Activated CD4-positive, alpha-beta T cell treated with anti-CD3 and anti-CD28 coated beads, Interleukin-2, amount 10 ng/mL, durations not matched to agents 24 days and 14 days (primary cell): Measurements from ENCODE around the gene RPRML. TPM values are rescaled to one million over a fixed set of nuclear protein-coding genes. Genes with fewer than 3 reads are reported as not detected.
"Not testable (repeated sequence)": the region's sequence is repeated elsewhere in the genome, so short reads cannot be mapped to it uniquely, and the experiment has no call there.

Experiments
- DNase-seq: peaks from one replicate; pipeline ENCODE4 v3.0.0; 2022
- H3K27ac Mint-ChIP-seq: one replicate; pipeline ENCODE4 v1.8.0; 2022; ENCODE audit warnings: mild to moderate bottlenecking, mixed read lengths
- H3K27me3 Mint-ChIP-seq: one replicate; pipeline ENCODE4 v1.8.0; 2022; ENCODE audit warnings: mixed read lengths
- H3K36me3 Mint-ChIP-seq: one replicate; pipeline ENCODE4 v1.8.0; 2022; ENCODE audit warnings: low read depth, mild to moderate bottlenecking, mixed read lengths
- H3K4me1 Mint-ChIP-seq: one replicate; pipeline ENCODE4 v1.8.0; 2021; ENCODE audit warnings: mixed read lengths
- H3K4me3 Mint-ChIP-seq: one replicate; pipeline ENCODE4 v1.8.0; 2022; ENCODE audit warnings: mild to moderate bottlenecking, moderate library complexity, mixed read lengths
- H3K9me3 Mint-ChIP-seq: one replicate; pipeline ENCODE4 v1.8.0; 2021; ENCODE audit warnings: mixed read lengths
- intact Hi-C: fragments of 100-400 bp; cut with micrococcal nuclease; formaldehyde crosslinking; loops from one replicate; pipeline ENCODE4 v1.15.1; 2023
- total RNA-seq: library from RNA; stranded (reverse); gene quantifications from 2 replicates; pipeline ENCODE4 v1.2.3, GENCODE V29; 2022

Gene RPRML
- total RNA-seq, result not detected in 2 replicates

- H3K9me3 Mint-ChIP-seq, result no peaks in the 10 kb centered on the region
- peaks cover 8% of the 10 kb centered on the region for H3K4me1 Mint-ChIP-seq
- peak within 1 kb of the TSS; percentile 86 for H3K4me3 Mint-ChIP-seq
- intact Hi-C loops, result no loop called here
- peak; percentile 79 for DNase-seq
- H3K36me3 Mint-ChIP-seq, result peaks cover 2% of the 10 kb centered on the region
- H3K27me3 Mint-ChIP-seq, result peaks cover 51% of the 10 kb centered on the region
- peak within 1 kb of the TSS; percentile 72 for H3K27ac Mint-ChIP-seq
Measured at GRCh38 chr17:46979147-46979863, at the start of gene RPRML. TSS of gene RPRML (minus strand) at chr17:46979253. CDS start at chr17:46979007, 246 bp downstream.

- DNase-seq, H3K4me3 Mint-ChIP-seq, H3K4me1 Mint-ChIP-seq, intact Hi-C loops, H3K9me3 Mint-ChIP-seq, H3K36me3 Mint-ChIP-seq, H3K27me3 Mint-ChIP-seq, H3K27ac Mint-ChIP-seq: not testable (repeated sequence)
Measured at GRCh38 chr17:47016966-47017365, 37.9 kb upstream of the RPRML start.

- H3K27me3 Mint-ChIP-seq, result no peaks in the 10 kb centered on the region
Measured at GRCh38 chr17:47013341-47013740, 34.3 kb upstream of the RPRML start.

GRCh38 chr17:47012457-47012856 is 33.4 kb upstream of the RPRML start:
- Mint-ChIP-seq H3K27me3 (no peaks in the 10 kb centered on the region), H3K27ac (no peak overlapping the region), H3K4me3 (no peak overlapping the region), H3K9me3 (no peaks in the 10 kb centered on the region), H3K36me3 (no peaks in the 10 kb centered on the region), H3K4me1 (peaks cover 7% of the 10 kb centered on the region)
- intact Hi-C loops, result no loop called here
- DNase-seq, result no peak

More at GRCh38 chr17:47013341-47013740, 34.3 kb upstream of the RPRML start:
- no peak overlapping the region for H3K27ac Mint-ChIP-seq
- no peaks in the 10 kb centered on the region for H3K36me3 Mint-ChIP-seq
- intact Hi-C loops, result no loop called here
- H3K4me1 Mint-ChIP-seq, result peaks cover 7% of the 10 kb centered on the region
- no peaks in the 10 kb centered on the region for H3K9me3 Mint-ChIP-seq
- DNase-seq, result no peak
- no peak overlapping the region for H3K4me3 Mint-ChIP-seq

GRCh38 chr17:47009759-47010594 is 30.9 kb upstream of the RPRML start:
- H3K27ac Mint-ChIP-seq, result no peak overlapping the region
- H3K4me3 Mint-ChIP-seq, result no peak overlapping the region
- no peak for DNase-seq
- H3K9me3 Mint-ChIP-seq, result no peaks in the 10 kb centered on the region
- H3K36me3 Mint-ChIP-seq, result no peaks in the 10 kb centered on the region
- H3K4me1 Mint-ChIP-seq, result peaks cover 7% of the 10 kb centered on the region
- H3K27me3 Mint-ChIP-seq, result no peaks in the 10 kb centered on the region
- intact Hi-C loops, result no loop called here

GRCh38 chr17:47004906-47005305 is 25.9 kb upstream of the RPRML start:
- no peak for DNase-seq
- H3K27me3 Mint-ChIP-seq, result no peaks in the 10 kb centered on the region
- intact Hi-C loops, result loop anchor here (5.0 kb wide), 1 partner anchor 63 kb away; no protein-coding TSS in a partner anchor
- H3K27ac Mint-ChIP-seq, result no peak overlapping the region
- no peak overlapping the region for H3K4me3 Mint-ChIP-seq
- no peaks in the 10 kb centered on the region for H3K36me3 Mint-ChIP-seq
- H3K4me1 Mint-ChIP-seq, result peaks cover 4% of the 10 kb centered on the region
- H3K9me3 Mint-ChIP-seq, result no peaks in the 10 kb centered on the region

- not testable (repeated sequence) for H3K4me3 Mint-ChIP-seq, H3K27me3 Mint-ChIP-seq, H3K4me1 Mint-ChIP-seq, H3K9me3 Mint-ChIP-seq, H3K36me3 Mint-ChIP-seq, H3K27ac Mint-ChIP-seq, DNase-seq
- intact Hi-C loops, result loop anchor here (5.0 kb wide), 1 partner anchor 62 kb away; no protein-coding TSS in a partner anchor
Measured at GRCh38 chr17:47003864-47004263, 24.8 kb upstream of the RPRML start.

- no peak for DNase-seq
- Mint-ChIP-seq H3K9me3 (no peaks in the 10 kb centered on the region), H3K4me1 (no peaks in the 10 kb centered on the region), H3K4me3 (no peak overlapping the region), H3K36me3 (no peaks in the 10 kb centered on the region), H3K27me3 (no peaks in the 10 kb centered on the region), H3K27ac (no peak overlapping the region)
- intact Hi-C loops, result no loop called here
Measured at GRCh38 chr17:46995841-46996571, 17.0 kb upstream of the RPRML start.

GRCh38 chr17:46994993-46995392 is 15.9 kb upstream of the RPRML start:
- intact Hi-C loops, result no loop called here
- H3K4me1 Mint-ChIP-seq, result no peaks in the 10 kb centered on the region
- H3K27me3 Mint-ChIP-seq, result peaks cover 2% of the 10 kb centered on the region
- H3K27ac Mint-ChIP-seq, result no peak overlapping the region
- no peak overlapping the region for H3K4me3 Mint-ChIP-seq
- H3K36me3 Mint-ChIP-seq, result no peaks in the 10 kb centered on the region
- DNase-seq, result no peak
- no peaks in the 10 kb centered on the region for H3K9me3 Mint-ChIP-seq

GRCh38 chr17:46991617-46992016 is 12.6 kb upstream of the RPRML start:
- H3K9me3 Mint-ChIP-seq, result no peaks in the 10 kb centered on the region
- no peak overlapping the region for H3K4me3 Mint-ChIP-seq
- H3K27me3 Mint-ChIP-seq, result peaks cover 12% of the 10 kb centered on the region
- no peak for DNase-seq
- no peaks in the 10 kb centered on the region for H3K36me3 Mint-ChIP-seq
- H3K4me1 Mint-ChIP-seq, result no peaks in the 10 kb centered on the region
- intact Hi-C loops, result no loop called here
- H3K27ac Mint-ChIP-seq, result no peak overlapping the region

- intact Hi-C loops, result no loop called here
- Mint-ChIP-seq H3K27me3 (peaks cover 12% of the 10 kb centered on the region), H3K4me3 (no peak overlapping the region), H3K9me3 (no peaks in the 10 kb centered on the region), H3K27ac (no peak overlapping the region), H3K36me3 (no peaks in the 10 kb centered on the region), H3K4me1 (no peaks in the 10 kb centered on the region)
- DNase-seq, result no peak
Measured at GRCh38 chr17:46989637-46990431, 10.8 kb upstream of the RPRML start.

GRCh38 chr17:46987927-46988326 is 8.9 kb upstream of the RPRML start:
- H3K4me3 Mint-ChIP-seq, intact Hi-C loops: not testable (repeated sequence)

GRCh38 chr17:46986366-46986765 is 7.3 kb upstream of the RPRML start:
- Mint-ChIP-seq H3K4me1 (no peaks in the 10 kb centered on the region), H3K9me3 (no peaks in the 10 kb centered on the region), H3K27ac (no peak overlapping the region), H3K4me3 (no peak overlapping the region), H3K36me3 (no peaks in the 10 kb centered on the region), H3K27me3 (peaks cover 21% of the 10 kb centered on the region)
- intact Hi-C loops, result no loop called here
- DNase-seq, result no peak

More at GRCh38 chr17:46987927-46988326, 8.9 kb upstream of the RPRML start:
- not testable (repeated sequence) for H3K27ac Mint-ChIP-seq, H3K9me3 Mint-ChIP-seq, DNase-seq, H3K36me3 Mint-ChIP-seq, H3K4me1 Mint-ChIP-seq
- H3K27me3 Mint-ChIP-seq, result peaks cover 16% of the 10 kb centered on the region
